GM13977 (cell line): ENCODE measurements around the gene HAGHL.
"Not testable (repeated sequence)": the region's sequence is repeated elsewhere in the genome, so short reads cannot be mapped to it uniquely, and the experiment has no call there.

Experiments used
- DNase-seq: peaks from one replicate; pipeline ENCODE4 v3.0.0; 2012; ENCODE audit warnings: low spot score
- CTCF ChIP-seq: IDR thresholded peaks from 2 replicates; pipeline ENCODE4 v1.5.1; 2012; ENCODE audit warnings: mild to moderate bottlenecking, control low read depth; ENCODE audit not compliant: insufficient read depth; ENCODE audit errors: extremely low read depth, missing control alignments
- in situ Hi-C: fragments of 300-500 bp; cut with MboI; formaldehyde crosslinking; loops from one replicate; pipeline ENCODE4 v1.12.0; 2022; ENCODE audit warnings: low sequenced_read_pairs, low pct_unique_long_range_greater_than_20kb, mixed read lengths, inconsistent platforms; ENCODE audit not compliant: unreplicated experiment

HAGHL gene

DNA sequence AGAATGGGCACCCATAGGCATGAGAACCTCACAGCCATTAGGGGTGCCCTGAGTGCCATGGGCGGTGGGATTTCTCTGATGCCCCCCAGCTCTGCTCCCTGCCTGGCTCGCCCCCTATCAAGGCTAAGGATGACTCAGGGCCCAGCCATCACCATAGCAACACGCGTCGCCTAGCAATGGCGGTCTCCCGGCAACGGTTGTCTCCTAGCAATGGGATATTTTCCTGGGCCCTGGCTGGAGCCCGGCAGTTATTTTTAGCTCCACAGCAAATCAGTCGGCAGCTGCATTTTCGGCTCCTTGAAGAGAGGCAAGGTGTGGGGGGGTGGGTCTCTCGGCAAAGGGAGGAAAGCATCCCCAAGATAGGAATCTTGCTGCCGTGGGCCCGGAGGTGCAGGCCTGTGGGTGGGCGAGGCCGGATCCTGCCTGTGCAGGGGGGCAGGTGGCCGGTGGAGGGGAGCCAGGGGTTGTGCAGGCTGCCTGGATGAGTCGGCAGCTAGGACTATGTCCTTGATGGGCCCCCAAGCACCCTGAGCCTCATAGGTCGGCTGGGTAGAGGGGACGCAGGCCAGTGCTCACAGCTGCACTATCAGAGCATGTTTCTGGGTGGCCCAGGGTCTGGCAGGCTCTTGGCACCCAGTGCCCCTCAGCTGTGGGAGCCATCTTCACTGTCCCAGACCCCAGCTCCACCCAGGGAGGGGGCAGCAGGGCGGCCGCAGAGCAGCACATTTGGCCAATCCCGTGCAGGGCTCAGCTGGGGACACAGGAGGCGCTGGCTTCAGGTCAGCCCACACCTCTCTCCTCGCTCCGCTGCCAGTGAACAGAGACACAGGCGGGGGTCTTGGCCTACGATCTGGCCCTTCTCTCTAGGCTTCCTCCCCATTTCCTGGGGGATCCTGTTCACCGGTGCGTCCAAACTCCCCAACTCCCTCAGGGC is 17.1 kb upstream of the HAGHL start:
- DNase-seq: no peak
- TF ChIP-seq CTCF: no peak
- in situ Hi-C loops: loop anchor here (5.0 kb wide), 1 partner anchor 77 kb away; the partner anchor contains the start of genes CHTF18 and RPUSD1

DNA sequence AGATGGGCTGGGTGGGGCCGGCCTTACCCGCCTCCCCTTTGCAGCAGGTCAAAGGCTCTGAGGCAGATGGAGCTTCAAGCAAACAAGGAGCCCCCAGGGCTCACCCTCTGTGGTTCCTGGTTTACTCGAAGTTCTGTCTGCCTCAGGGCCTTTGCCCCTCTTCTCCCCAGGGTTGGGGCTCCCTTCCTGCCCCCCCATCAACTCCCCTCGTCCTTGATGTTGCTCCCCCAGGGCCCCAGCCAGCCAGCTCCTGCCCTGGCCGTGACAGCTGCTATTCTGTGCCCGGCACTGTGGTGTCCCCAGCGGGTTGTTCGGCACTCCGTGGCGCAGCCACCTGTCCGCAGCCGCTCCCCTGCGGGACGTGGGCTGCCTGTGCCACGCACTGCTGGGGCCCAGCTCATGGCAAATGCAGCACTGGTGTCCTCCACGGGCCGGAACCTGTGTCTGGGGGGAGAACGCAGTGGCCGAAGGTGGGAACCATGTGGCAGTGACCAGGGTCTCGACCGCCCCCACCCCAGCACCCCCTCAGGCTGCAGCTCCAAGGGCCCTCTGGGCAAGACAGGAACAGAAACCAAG is 16.3 kb upstream of the HAGHL start:
- DNase-seq: no peak
- no peak for TF ChIP-seq CTCF
- in situ Hi-C loops: loop anchor here (5.0 kb wide), 1 partner anchor 77 kb away; the partner anchor contains the start of genes CHTF18 and RPUSD1

- DNase-seq: no peak
- no peak for TF ChIP-seq CTCF
- in situ Hi-C loops: loop anchor here (5.0 kb wide), 1 partner anchor 76 kb away; the partner anchor contains the start of genes CHTF18 and RPUSD1
These were observed 15.8 kb upstream of the HAGHL start for GRCh38 chr16:711084-711483.

DNA sequence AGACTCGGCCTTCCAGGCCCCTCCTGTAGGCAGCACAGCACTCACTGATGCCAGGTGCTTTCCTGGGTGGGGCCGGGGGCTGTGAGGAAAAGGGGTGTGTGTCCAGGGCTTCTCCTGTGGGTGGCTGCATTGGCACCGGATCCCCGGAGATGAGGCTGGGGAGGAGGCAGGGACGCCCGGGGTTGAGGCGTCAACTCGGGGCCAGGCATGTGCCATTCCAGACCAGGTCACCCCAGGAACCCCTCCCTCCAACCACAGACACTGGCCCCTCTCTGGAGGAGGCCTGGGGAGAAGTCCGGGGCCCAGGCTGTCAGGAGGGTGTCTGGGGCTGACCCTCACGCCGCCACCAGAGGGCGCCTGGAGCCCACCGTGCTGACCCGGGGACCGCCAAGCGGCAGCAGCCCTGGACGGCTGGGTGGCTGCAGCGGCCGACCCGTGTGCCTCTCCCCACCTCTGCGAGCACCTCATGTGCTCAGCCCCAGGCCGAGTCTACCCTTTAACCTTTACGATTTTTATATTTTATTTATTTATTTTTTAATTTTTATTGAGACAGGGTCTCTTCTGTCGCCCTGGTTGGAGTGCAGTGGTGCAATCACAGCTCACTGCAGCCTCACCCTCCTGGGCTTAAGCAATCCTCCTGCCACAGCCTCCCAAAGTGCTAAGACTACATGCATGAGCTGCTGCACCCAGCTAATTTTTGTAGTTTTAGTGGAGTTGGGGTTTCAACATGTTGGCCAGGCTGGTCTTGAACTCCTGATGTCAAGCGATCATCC is 15.2 kb upstream of the HAGHL start:
- DNase-seq: peak; percentile 95
- peak; percentile 98 for TF ChIP-seq CTCF
- in situ Hi-C loops: loop anchor here (5.0 kb wide), 1 partner anchor 76 kb away; the partner anchor contains the start of genes CHTF18 and RPUSD1

- peak; percentile 50 for TF ChIP-seq CTCF
- not testable (repeated sequence) for DNase-seq
- in situ Hi-C loops: loop anchor here (5.0 kb wide), 1 partner anchor 75 kb away; the partner anchor contains the start of genes CHTF18 and RPUSD1
These were observed 14.1 kb upstream of the HAGHL start for GRCh38 chr16:712740-713250.

DNA sequence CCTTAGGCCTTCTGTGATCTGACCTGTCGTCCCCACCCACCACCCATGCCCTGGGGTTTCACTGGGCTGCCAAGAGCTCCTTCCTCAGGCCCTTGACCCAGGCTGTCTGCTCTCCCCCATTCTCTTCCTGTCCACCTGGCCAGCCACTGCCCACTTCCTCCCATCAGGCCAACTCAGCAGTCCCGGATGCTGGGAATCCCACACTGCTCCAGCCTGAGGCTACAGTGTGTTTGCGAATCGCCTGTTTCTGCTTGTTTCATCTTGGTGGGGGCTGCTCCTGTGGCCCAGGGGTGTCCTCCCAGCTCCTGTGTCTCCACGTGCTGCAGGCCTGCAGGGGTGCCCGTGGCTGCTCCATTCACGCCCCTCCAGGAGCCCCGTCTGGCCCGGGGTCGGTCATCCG is 12.8 kb upstream of the HAGHL start:
- TF ChIP-seq CTCF: no peak
- in situ Hi-C loops: loop anchor here (5.0 kb wide), 1 partner anchor 73 kb away; the partner anchor contains the start of genes CHTF18 and RPUSD1
- no peak for DNase-seq
